ENCODE results near the gene MOGAT3.

The MOGAT3 gene

DNA sequence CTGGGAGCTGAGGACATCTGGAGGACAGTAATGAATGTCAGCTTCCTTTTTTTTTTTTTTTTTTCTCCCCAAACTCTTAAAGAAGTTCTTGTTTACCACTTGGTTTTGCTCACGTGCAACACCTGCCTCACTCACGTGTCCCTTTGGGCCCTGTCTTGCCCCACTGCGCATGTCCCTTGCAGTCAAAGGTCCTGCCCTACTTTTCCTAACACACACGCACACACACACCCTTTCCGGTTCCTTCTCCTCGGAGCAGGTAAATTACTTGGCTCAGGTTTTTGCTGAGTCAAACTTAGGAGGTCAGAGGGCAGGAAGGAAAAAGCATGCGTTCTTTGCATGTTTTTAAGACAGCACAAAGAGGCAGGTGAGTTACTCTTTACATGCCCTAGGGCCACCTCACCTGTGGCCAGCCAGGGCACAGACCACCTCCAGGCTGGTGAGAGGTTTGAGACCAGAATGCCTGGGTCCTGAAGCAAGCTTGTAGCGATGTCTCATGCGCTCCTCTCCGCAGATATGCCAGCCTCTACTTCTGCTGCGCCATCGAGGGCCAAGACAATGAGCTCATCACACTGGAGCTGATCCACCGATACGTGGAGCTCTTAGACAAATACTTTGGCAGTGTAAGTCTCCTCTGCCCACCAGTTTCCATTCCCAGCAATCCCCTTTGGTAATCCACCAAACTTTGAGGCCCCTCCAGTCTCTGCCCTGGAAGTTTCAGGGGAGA lies 43.8 kb downstream of the MOGAT3 start:
- Histone ChIP-seq H3K27ac (ENCODE audit: low read length) (no peak overlapping the region), H3K27me3 (ENCODE audit: control insufficient read depth in 1 of 2, insufficient read depth in 2 of 2, low read length in 2 of 2) (peaks cover 5 to 14% of the 10 kb centered on the region in 2 donors), H3K4me1 (ENCODE audit: control insufficient read depth, insufficient read depth, low read length) (peaks cover 10% of the 10 kb centered on the region), H3K4me3 (ENCODE audit: low read length in 2 of 2) (no peak overlapping the region), H3K36me3 (ENCODE audit: control insufficient read depth in 2 of 2, insufficient read depth in 2 of 2, low read length in 2 of 2) (peaks cover 12 to 16% of the 10 kb centered on the region in 2 donors), H3K9me3 (ENCODE audit: control insufficient read depth in 2 of 2, low read length in 2 of 2) (no peaks in the 10 kb centered on the region), H3K9ac (ENCODE audit: low read length in 2 of 2) (no peak overlapping the region)

DNA sequence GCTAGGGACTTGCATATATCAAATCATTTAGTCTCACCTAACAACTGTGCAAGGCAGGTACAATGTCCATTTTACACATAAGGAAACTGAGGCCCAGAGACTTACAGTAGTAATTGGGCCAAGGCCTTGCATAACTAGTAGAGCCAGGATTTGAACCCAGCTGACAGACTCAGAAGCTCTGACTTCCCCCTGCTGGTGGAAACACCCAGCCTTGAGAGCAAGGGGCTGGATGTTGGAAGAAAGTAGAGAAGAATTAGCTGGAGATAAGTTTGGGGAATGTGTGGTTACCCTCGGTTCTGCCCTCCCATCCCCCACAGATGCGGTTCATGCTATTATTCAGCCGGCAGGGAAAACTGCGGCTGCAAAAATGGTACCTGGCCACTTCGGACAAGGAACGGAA lies 44.6 kb downstream of the MOGAT3 start:
- peaks cover 10% of the 10 kb centered on the region for H3K4me1 ChIP-seq (ENCODE audit: control insufficient read depth, insufficient read depth, low read length)
- H3K9me3 ChIP-seq (ENCODE audit: control insufficient read depth in 2 of 2, low read length in 2 of 2): no peaks in the 10 kb centered on the region
- peaks cover 12 to 16% of the 10 kb centered on the region in 2 donors for H3K36me3 ChIP-seq (ENCODE audit: control insufficient read depth in 2 of 2, insufficient read depth in 2 of 2, low read length in 2 of 2)
- no peak overlapping the region for H3K4me3 ChIP-seq (ENCODE audit: low read length in 2 of 2)
- H3K27me3 ChIP-seq (ENCODE audit: control insufficient read depth in 1 of 2, insufficient read depth in 2 of 2, low read length in 2 of 2): peaks cover under 1 to 7% of the 10 kb centered on the region in 2 donors
- H3K9ac ChIP-seq (ENCODE audit: low read length in 2 of 2): no peak overlapping the region
- no peak overlapping the region for H3K27ac ChIP-seq (ENCODE audit: low read length)

DNA sequence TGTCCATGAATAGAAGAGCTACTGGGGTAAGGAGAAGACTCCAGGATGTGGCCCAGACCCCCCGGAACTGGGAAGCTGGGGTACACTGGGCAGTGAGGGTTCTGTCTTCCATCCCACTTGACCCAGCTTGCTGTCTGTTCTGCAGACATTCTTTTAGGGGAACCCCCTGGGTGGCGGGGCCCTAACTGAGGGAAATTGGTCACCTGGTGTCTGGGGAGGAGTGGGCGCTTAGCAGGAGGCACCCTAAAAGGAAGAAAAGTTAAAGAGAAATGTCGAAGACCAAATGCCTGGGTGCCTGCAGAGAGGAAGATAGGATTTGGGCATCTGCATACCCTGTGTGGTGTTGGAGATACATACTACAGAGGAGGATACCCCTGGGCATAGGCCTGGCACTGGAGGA lies 45.5 kb downstream of the MOGAT3 start:
- peak overlapping the region; percentile 65 to 77 for H3K4me3 ChIP-seq (ENCODE audit: low read length in 2 of 2)

DNA sequence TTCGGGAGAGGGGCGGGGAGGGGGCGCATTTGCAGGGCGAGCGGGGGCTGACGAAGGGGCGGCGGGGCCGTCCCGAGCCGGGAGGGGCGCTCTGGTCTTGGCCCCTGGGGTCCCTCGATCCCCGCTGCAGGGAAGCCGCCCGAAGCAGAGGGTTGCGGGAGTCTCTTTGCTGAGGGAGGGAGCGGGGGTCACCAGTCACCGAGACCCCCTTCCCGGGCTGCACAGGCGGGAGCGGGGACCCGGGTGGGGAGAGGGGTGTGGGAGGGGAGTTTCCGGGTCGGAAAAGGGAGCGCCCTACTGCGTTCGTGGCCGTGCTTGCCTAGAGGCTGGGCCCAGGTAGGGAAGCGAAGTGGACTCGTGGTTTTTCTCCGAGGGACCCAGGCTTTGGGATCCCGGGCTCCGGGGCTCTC lies 46.1 kb downstream of the MOGAT3 start:
- Histone ChIP-seq H3K27ac (ENCODE audit: low read length) (no peak overlapping the region), H3K36me3 (ENCODE audit: control insufficient read depth in 2 of 2, insufficient read depth in 2 of 2, low read length in 2 of 2) (peaks cover 8 to 12% of the 10 kb centered on the region in 2 donors), H3K4me1 (ENCODE audit: control insufficient read depth, insufficient read depth, low read length) (peaks cover 10% of the 10 kb centered on the region), H3K9me3 (ENCODE audit: control insufficient read depth in 2 of 2, low read length in 2 of 2) (no peaks in the 10 kb centered on the region), H3K9ac (ENCODE audit: low read length in 2 of 2) (peak overlapping the region; percentile 55 to 67), H3K27me3 (ENCODE audit: control insufficient read depth in 1 of 2, insufficient read depth in 2 of 2, low read length in 2 of 2) (peaks cover 0 to 4% of the 10 kb centered on the region in 2 donors), H3K4me3 (ENCODE audit: low read length in 2 of 2) (peak overlapping the region; percentile 65 to 77)

More for the DNA sequence above, 45.5 kb downstream of the MOGAT3 start:
- Histone ChIP-seq H3K9ac (ENCODE audit: low read length in 2 of 2) (peak overlapping the region; percentile 55 to 67), H3K36me3 (ENCODE audit: control insufficient read depth in 2 of 2, insufficient read depth in 2 of 2, low read length in 2 of 2) (peaks cover 11 to 15% of the 10 kb centered on the region in 2 donors), H3K9me3 (ENCODE audit: control insufficient read depth in 2 of 2, low read length in 2 of 2) (no peaks in the 10 kb centered on the region), H3K4me1 (ENCODE audit: control insufficient read depth, insufficient read depth, low read length) (peaks cover 10% of the 10 kb centered on the region), H3K27ac (ENCODE audit: low read length) (no peak overlapping the region), H3K27me3 (ENCODE audit: control insufficient read depth in 1 of 2, insufficient read depth in 2 of 2, low read length in 2 of 2) (peaks cover 0 to 7% of the 10 kb centered on the region in 2 donors)

DNA sequence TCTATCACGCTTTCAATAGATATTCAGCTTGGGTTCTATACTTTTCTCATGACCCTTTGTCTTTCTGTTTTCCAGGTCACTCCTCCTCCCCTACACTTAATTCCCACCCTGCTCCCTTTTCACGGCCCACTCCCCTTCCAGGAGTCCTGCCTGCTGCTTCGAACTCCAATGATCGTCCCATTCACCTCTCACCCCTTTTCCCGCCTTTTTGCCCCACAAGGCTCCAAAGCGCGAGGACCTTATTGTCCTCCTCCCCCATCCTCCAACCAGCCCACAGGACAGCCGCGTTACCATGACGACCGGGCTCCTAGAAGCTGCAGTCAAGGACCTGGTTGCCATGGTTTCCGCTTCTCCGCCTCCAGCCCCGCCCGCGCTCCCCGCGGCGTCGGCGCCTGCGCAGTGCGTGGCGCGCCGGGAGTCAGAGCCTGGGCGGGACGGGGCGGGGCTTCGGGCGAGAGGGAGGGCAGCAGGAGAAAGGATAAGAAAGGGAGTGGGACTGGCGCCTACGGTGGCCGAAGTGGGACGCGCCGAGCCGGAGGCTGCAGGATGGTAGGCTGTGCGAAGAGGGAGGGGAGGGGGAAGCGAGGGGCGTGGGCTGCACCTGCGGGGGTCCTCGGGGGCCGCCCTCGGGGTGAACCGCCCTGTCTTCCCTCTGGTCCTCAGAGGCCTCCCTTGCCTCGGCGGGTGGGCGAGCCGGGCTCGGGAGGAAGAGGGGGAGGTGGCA lies 46.7 kb downstream of the MOGAT3 start, which contains the start of gene AP1S1:
AP1S1 (plus strand) TSS at position 508 of the 724 bp plus-strand sequence; CDS start at position 547, 39 bp downstream.
- Histone ChIP-seq H3K27ac (ENCODE audit: low read length) (no peak within 1 kb of the TSS), H3K4me1 (ENCODE audit: control insufficient read depth, insufficient read depth, low read length) (peaks cover 10% of the 10 kb centered on the region), H3K9ac (ENCODE audit: low read length in 2 of 2) (peak within 1 kb of the TSS; percentile 55 to 67), H3K36me3 (ENCODE audit: control insufficient read depth in 2 of 2, insufficient read depth in 2 of 2, low read length in 2 of 2) (peaks cover 6% of the 10 kb centered on the region in 2 donors), H3K27me3 (ENCODE audit: control insufficient read depth in 1 of 2, insufficient read depth in 2 of 2, low read length in 2 of 2) (peaks cover 0 to 1% of the 10 kb centered on the region in 2 donors), H3K4me3 (ENCODE audit: low read length in 2 of 2) (peak within 1 kb of the TSS; percentile 65 to 77), H3K9me3 (ENCODE audit: control insufficient read depth in 2 of 2, low read length in 2 of 2) (no peaks in the 10 kb centered on the region)

DNA sequence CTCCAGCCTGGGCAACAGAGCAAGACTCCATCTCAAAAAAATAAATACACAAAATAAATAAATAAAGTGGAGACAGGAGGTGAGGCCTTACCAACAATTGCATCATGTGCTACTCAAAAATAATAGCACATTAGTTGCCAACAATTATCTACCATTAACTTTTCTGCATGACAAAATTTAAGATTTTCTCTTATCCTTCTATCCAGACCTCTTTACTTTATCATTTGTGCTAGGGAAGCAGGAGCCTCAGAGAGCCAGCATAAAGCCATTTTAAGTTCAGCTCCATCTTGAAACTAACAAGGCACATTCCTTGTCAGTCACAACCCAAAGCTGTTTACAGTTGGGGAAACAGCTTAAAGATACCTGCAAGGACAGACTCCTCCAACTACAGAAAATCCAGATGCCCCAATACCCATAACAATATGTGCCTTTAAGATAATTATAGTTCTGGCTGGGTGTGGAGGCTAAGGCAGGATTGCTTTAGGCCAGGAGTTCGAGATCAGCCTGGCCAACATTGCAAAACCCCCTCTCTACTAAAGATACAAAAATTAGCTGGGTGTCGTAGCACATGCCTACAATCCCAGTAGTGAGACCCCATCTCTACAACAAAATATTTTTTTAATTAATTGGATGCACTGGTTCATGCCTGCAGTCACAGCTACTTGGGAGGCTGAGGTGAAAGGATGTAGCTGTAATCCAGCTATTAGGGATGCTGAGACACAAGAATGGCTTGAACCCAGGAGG lies 48.8 kb downstream of the MOGAT3 start:
- Histone ChIP-seq H3K27ac (ENCODE audit: low read length) (no peak overlapping the region), H3K27me3 (ENCODE audit: control insufficient read depth in 1 of 2, insufficient read depth in 2 of 2, low read length in 2 of 2) (peaks cover 0 to 3% of the 10 kb centered on the region in 2 donors), H3K4me3 (ENCODE audit: low read length in 2 of 2) (no peak overlapping the region)

More for the DNA sequence above, 48.8 kb downstream of the MOGAT3 start:
- peaks cover 10% of the 10 kb centered on the region for H3K4me1 ChIP-seq (ENCODE audit: control insufficient read depth, insufficient read depth, low read length)
- no peaks in the 10 kb centered on the region for H3K9me3 ChIP-seq (ENCODE audit: control insufficient read depth in 2 of 2, low read length in 2 of 2)
- no peaks in the 10 kb centered on the region for H3K36me3 ChIP-seq (ENCODE audit: control insufficient read depth in 2 of 2, insufficient read depth in 2 of 2, low read length in 2 of 2)
- no peak overlapping the region for H3K9ac ChIP-seq (ENCODE audit: low read length in 2 of 2)
